Fibroblast of lung (primary cell): Measurements from ENCODE around the gene SFMBT2.

ENCODE experiments used
- EZH2 ChIP-seq: IDR thresholded peaks from 2 replicates; pipeline ENCODE4 v1.5.1; 2012; ENCODE audit warnings: low read length, control low read depth, mild to moderate bottlenecking; ENCODE audit errors: missing control alignments
- TF ChIP-seq, protein P1 (sequence below), 2 donors: IDR thresholded peaks in 1 of 2; conservative IDR thresholded peaks in 1 of 2; 1 replicate in 1 of 2; 2 replicates in 1 of 2; pipeline ENCODE4 v1.5.1; 2011 to 2012; ENCODE audit warnings: low read length in 2 of 2, control low read depth in 1 of 2, inconsistent platforms in 1 of 2, low read depth in 1 of 2, mild to moderate bottlenecking in 1 of 2

- TF ChIP-seq, protein P1, sequence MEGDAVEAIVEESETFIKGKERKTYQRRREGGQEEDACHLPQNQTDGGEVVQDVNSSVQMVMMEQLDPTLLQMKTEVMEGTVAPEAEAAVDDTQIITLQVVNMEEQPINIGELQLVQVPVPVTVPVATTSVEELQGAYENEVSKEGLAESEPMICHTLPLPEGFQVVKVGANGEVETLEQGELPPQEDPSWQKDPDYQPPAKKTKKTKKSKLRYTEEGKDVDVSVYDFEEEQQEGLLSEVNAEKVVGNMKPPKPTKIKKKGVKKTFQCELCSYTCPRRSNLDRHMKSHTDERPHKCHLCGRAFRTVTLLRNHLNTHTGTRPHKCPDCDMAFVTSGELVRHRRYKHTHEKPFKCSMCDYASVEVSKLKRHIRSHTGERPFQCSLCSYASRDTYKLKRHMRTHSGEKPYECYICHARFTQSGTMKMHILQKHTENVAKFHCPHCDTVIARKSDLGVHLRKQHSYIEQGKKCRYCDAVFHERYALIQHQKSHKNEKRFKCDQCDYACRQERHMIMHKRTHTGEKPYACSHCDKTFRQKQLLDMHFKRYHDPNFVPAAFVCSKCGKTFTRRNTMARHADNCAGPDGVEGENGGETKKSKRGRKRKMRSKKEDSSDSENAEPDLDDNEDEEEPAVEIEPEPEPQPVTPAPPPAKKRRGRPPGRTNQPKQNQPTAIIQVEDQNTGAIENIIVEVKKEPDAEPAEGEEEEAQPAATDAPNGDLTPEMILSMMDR (conservative IDR thresholded peaks at IDR 0.05 in 1 of 2, IDR thresholded peaks at IDR 0.05 in 1 of 2; ENCODE audit: low read depth in 1 of 2, low read length in 2 of 2), result no peak
- no peak for TF ChIP-seq EZH2
Measured at GRCh38 chr10:7186387-7187018, 224.3 kb downstream of the SFMBT2 start.
